ENCODE measurements around the gene RCSD1.

Gene RCSD1

GRCh38 chr1:167695147-167695546, 65.1 kb downstream of the RCSD1 start:
- Mint-ChIP-seq H3K36me3 (ENCODE audit: low read depth) (peaks cover 68% of the 10 kb centered on the region), H3K27me3 (no peaks in the 10 kb centered on the region), H3K27ac (peak overlapping the region; percentile 70), H3K4me1 (ENCODE audit: low read depth) (peaks cover 5% of the 10 kb centered on the region), H3K9me3 (no peaks in the 10 kb centered on the region), H3K4me3 (no peak overlapping the region)

DNA sequence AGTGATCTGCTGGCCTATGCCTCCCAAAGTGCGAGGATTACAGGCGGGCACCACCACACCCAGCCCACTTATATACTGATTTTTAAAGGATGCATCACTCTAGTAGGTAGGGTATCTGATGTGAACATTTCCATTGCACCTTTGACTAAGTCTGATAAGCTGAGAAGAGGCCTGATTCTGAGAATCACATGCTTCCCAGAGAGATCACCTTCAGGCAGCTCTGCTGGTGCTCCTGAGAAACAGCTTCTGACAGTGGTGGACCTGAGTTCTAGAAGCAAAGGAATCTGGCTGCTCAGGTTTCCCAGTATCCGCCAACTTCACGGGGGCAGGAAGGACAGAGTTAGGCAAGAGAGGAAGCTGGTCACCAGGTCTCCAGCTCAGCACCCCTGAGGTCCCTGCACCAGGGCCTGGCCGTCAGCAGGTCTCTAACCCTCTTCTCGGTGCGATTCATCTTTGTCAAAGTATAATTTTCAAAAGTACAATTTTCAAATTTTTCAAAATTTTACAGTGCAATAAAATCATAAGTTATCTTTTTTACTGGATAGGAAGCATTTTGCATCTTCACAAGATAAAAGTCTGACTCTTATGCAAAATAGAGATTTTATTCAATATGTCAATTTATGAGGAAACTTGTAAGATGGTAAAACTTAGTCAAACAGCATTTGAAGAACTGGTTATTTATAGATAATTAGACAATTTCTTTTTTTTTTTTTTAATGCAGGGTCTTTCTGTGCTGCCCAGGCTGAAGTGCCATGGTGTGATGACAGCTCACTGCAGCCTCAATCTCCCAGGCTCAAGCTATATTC, 65.9 kb downstream of the RCSD1 start:
- Mint-ChIP-seq H3K4me3 (no peak overlapping the region), H3K36me3 (ENCODE audit: low read depth) (peaks cover 59% of the 10 kb centered on the region), H3K27ac (peak overlapping the region; percentile 8), H3K27me3 (no peaks in the 10 kb centered on the region), H3K9me3 (no peaks in the 10 kb centered on the region), H3K4me1 (ENCODE audit: low read depth) (no peaks in the 10 kb centered on the region)

DNA sequence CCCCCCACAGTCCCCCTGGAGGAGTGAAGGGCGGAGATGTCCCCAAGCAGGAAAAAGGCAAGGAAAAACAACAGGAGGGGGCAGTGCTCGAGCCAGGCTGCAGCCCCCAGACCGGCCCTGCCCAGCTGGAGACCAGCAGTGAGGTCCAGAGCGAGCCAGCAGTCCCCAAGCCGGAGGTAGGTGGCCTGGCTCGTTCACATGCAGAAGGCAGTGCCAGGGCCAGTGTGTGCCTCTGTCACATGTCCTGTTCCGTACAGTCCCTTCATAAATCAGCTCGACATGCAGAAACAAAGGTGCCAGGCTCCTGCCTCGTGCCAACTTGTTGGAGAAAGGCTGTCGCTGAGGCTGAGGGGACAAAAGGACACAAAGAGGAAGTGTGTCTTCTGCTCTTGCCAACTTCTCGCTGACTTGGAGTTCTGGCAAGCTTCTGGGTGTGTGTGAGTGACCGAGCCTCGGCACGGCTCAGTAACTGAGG, 67.7 kb downstream of the RCSD1 start:
- no peaks in the 10 kb centered on the region for H3K27me3 Mint-ChIP-seq
- H3K9me3 Mint-ChIP-seq, result no peaks in the 10 kb centered on the region
- H3K27ac Mint-ChIP-seq, result no peak overlapping the region
- H3K4me1 Mint-ChIP-seq (ENCODE audit: low read depth), result no peaks in the 10 kb centered on the region
- peaks cover 52% of the 10 kb centered on the region for H3K36me3 Mint-ChIP-seq (ENCODE audit: low read depth)
- no peak overlapping the region for H3K4me3 Mint-ChIP-seq

DNA sequence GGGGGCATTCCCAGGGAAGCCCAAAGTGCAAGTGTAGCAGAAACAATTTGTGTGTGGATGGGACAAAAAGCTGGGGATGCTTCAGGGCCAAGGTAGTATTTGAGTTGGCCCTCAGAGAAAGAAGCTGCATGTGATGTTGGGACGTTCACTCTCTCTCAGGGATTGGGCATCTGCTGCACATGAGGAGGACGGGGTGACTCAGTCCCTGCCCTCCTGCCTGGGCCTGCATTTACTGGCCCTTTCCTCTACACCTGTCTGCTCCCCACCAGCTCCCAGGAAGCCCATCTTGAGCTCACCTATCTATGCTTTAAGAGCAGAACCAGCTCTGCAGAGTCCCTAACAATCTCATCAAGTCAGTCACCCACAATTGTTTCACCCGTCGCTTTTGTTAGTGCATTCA, 68.3 kb downstream of the RCSD1 start:
- no peaks in the 10 kb centered on the region for H3K9me3 Mint-ChIP-seq
- no peaks in the 10 kb centered on the region for H3K27me3 Mint-ChIP-seq
- H3K36me3 Mint-ChIP-seq (ENCODE audit: low read depth), result peaks cover 48% of the 10 kb centered on the region
- no peak overlapping the region for H3K27ac Mint-ChIP-seq
- H3K4me1 Mint-ChIP-seq (ENCODE audit: low read depth), result no peaks in the 10 kb centered on the region
- H3K4me3 Mint-ChIP-seq, result no peak overlapping the region

DNA sequence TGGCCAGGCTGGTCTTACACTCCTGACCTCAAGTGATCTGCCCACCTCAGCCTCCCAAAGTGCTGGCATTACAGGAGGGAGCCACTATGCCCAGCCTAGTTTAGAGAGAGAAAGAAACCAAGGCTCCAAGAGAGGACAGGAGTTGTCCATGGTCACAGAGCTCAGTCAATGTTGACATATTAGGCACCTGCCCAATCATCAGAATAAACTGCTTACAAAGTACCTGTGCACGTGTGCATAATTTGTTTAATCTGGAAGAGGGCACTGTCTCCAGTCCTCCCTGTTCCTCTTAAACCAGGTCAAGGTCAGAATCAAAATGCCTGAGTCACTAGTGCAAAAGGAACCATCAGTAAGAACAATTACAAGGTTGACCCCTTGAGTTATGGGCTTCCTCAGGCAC, 71.5 kb downstream of the RCSD1 start:
- peaks cover 42% of the 10 kb centered on the region for H3K36me3 Mint-ChIP-seq (ENCODE audit: low read depth)
- peaks cover 4% of the 10 kb centered on the region for H3K4me1 Mint-ChIP-seq (ENCODE audit: low read depth)
- no peak overlapping the region for H3K27ac Mint-ChIP-seq
- H3K9me3 Mint-ChIP-seq, result no peaks in the 10 kb centered on the region
- H3K27me3 Mint-ChIP-seq, result no peaks in the 10 kb centered on the region
- no peak overlapping the region for H3K4me3 Mint-ChIP-seq

- no peaks in the 10 kb centered on the region for H3K9me3 Mint-ChIP-seq
- H3K27me3 Mint-ChIP-seq, result no peaks in the 10 kb centered on the region
- H3K4me1 Mint-ChIP-seq (ENCODE audit: low read depth), result peaks cover 23% of the 10 kb centered on the region
- peak overlapping the region; percentile 50 for H3K27ac Mint-ChIP-seq
- H3K4me3 Mint-ChIP-seq, result no peak overlapping the region
- peaks cover 31% of the 10 kb centered on the region for H3K36me3 Mint-ChIP-seq (ENCODE audit: low read depth)
Measured at GRCh38 chr1:167703557-167703956, 73.5 kb downstream of the RCSD1 start.

DNA sequence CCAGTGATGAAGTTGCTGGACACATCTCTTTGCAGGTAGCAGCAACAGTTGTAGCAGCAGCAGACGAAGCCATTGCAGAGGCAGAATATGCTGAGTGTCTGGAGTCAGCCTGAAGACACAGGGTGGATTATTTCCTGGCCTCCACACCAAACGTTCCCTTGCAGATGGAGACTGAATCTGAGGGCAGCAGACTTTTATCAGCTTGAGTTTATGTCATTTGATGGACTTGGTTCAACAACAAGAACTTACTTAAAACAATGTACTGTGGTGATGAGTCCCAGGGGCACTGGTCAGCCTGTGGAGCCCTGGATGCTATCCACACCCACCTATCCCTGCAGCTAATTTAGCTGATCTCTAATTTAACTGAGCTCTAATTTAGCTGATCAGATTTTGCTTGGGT, 74.7 kb downstream of the RCSD1 start:
- no peaks in the 10 kb centered on the region for H3K9me3 Mint-ChIP-seq
- H3K4me3 Mint-ChIP-seq, result no peak overlapping the region
- peaks cover 23% of the 10 kb centered on the region for H3K36me3 Mint-ChIP-seq (ENCODE audit: low read depth)
- peaks cover 31% of the 10 kb centered on the region for H3K4me1 Mint-ChIP-seq (ENCODE audit: low read depth)
- peak overlapping the region; percentile 60 for H3K27ac Mint-ChIP-seq
- no peaks in the 10 kb centered on the region for H3K27me3 Mint-ChIP-seq

- Mint-ChIP-seq H3K9me3 (no peaks in the 10 kb centered on the region), H3K4me1 (ENCODE audit: low read depth) (peaks cover 31% of the 10 kb centered on the region), H3K36me3 (ENCODE audit: low read depth) (peaks cover 18% of the 10 kb centered on the region), H3K4me3 (no peak overlapping the region), H3K27ac (no peak overlapping the region), H3K27me3 (no peaks in the 10 kb centered on the region)
Measured at GRCh38 chr1:167705250-167705649, 75.2 kb downstream of the RCSD1 start.

DNA sequence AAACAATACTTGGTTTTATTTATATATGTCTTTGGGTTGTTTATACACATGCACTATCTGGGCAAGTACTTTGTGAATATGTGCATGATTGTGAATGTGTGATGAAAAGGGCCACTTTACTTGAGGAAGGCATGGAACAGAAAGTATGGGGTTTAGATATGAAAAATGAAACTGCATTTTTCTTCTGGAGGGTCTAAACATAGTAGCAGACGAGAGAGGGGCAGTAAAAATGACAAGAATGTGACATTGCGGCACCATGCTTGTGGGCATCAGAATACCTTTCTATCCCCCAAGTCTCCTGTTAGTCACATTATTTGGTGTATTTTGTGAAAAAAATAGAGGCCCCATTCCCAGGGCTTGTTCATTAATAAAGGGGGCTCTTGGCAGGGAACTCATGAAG, 76.3 kb downstream of the RCSD1 start:
- Mint-ChIP-seq H3K9me3 (no peaks in the 10 kb centered on the region), H3K36me3 (ENCODE audit: low read depth) (peaks cover 18% of the 10 kb centered on the region), H3K4me3 (no peak overlapping the region), H3K27ac (peak overlapping the region; percentile 16), H3K27me3 (no peaks in the 10 kb centered on the region), H3K4me1 (ENCODE audit: low read depth) (peaks cover 31% of the 10 kb centered on the region)

GRCh38 chr1:167706931-167707877, 77.2 kb downstream of the RCSD1 start:
- Mint-ChIP-seq H3K9me3 (no peaks in the 10 kb centered on the region), H3K4me3 (no peak overlapping the region), H3K27me3 (no peaks in the 10 kb centered on the region), H3K27ac (peak overlapping the region; percentile 42), H3K4me1 (ENCODE audit: low read depth) (peaks cover 31% of the 10 kb centered on the region), H3K36me3 (ENCODE audit: low read depth) (peaks cover 18% of the 10 kb centered on the region)

GRCh38 chr1:167707942-167708341, 77.9 kb downstream of the RCSD1 start:
- Mint-ChIP-seq H3K36me3 (ENCODE audit: low read depth) (peaks cover 18% of the 10 kb centered on the region), H3K27me3 (no peaks in the 10 kb centered on the region), H3K9me3 (no peaks in the 10 kb centered on the region), H3K4me1 (ENCODE audit: low read depth) (peaks cover 38% of the 10 kb centered on the region), H3K27ac (peak overlapping the region; percentile 42), H3K4me3 (no peak overlapping the region)

DNA sequence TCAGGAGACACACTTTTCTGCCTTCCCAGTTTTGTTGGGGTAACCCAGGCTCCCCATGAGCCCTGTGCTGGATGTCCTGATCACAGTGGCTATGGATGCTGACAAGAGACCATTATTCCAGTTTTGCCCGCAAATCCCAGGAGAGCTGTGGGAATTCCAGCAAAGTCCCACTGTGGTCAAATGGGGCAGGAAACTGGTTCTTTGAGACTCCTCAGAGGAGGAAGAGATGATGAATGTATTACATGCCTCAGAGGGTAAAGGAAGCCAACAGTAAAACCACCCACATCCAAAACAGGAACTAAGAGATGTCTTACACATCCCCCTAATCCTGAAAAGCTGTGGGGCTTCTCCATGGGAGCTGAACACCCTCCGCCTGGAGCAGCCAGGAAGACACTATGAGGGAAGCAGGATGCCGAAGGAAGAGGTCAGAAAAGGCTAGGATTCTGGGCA, 78.9 kb downstream of the RCSD1 start:
- H3K27ac Mint-ChIP-seq, result peak overlapping the region; percentile 70
- H3K9me3 Mint-ChIP-seq, result no peaks in the 10 kb centered on the region
- H3K4me1 Mint-ChIP-seq (ENCODE audit: low read depth), result peaks cover 48% of the 10 kb centered on the region
- peaks cover 10% of the 10 kb centered on the region for H3K36me3 Mint-ChIP-seq (ENCODE audit: low read depth)
- no peaks in the 10 kb centered on the region for H3K27me3 Mint-ChIP-seq
- H3K4me3 Mint-ChIP-seq, result no peak overlapping the region

- H3K36me3 Mint-ChIP-seq (ENCODE audit: low read depth), result peaks cover 8% of the 10 kb centered on the region
- H3K27me3 Mint-ChIP-seq, result no peaks in the 10 kb centered on the region
- no peaks in the 10 kb centered on the region for H3K9me3 Mint-ChIP-seq
- peaks cover 62% of the 10 kb centered on the region for H3K4me1 Mint-ChIP-seq (ENCODE audit: low read depth)
- no peak overlapping the region for H3K4me3 Mint-ChIP-seq
- H3K27ac Mint-ChIP-seq, result no peak overlapping the region
Measured at GRCh38 chr1:167710836-167711235, 80.8 kb downstream of the RCSD1 start.

DNA sequence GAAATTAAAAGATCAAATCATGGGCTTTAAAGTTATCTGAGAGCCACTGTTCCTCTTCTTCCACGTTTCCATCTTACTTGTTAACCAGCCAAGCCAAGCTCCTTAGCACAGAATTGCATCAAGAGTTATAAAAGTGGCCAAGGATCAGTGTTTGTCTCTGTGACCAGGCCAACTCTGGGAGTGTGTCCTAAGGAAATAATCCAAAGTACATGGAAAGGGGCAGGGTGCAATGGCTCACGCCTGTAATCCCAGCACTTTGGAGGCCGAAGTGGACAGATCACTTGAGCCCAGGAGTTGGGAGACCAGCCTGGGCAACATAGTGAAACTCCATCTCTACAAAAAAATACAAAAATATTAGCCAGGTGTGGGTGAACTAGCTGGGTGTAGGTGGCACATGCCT, 81.8 kb downstream of the RCSD1 start:
- Mint-ChIP-seq H3K27me3 (no peaks in the 10 kb centered on the region), H3K4me3 (no peak overlapping the region), H3K4me1 (ENCODE audit: low read depth) (peaks cover 58% of the 10 kb centered on the region), H3K9me3 (no peaks in the 10 kb centered on the region), H3K36me3 (ENCODE audit: low read depth) (peaks cover 8% of the 10 kb centered on the region), H3K27ac (no peak overlapping the region)
